Measurements from ENCODE around the gene TMEM242. TPM values are rescaled to one million over a fixed set of nuclear protein-coding genes. Genes with fewer than 3 reads are reported as not detected.

TMEM242 gene
- polyA plus RNA-seq, 2 of the 4 experiments (the other 2 are of a cell fraction), result 5.3 to 7.4 TPM

GRCh38 chr6:157335829-157336228 lies 12.5 kb upstream of the TMEM242 start (continued):
- TF ChIP-seq, protein P1, sequence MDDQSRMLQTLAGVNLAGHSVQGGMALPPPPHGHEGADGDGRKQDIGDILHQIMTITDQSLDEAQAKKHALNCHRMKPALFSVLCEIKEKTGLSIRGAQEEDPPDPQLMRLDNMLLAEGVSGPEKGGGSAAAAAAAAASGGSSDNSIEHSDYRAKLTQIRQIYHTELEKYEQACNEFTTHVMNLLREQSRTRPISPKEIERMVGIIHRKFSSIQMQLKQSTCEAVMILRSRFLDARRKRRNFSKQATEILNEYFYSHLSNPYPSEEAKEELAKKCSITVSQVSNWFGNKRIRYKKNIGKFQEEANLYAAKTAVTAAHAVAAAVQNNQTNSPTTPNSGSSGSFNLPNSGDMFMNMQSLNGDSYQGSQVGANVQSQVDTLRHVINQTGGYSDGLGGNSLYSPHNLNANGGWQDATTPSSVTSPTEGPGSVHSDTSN (IDR thresholded peaks at IDR 0.05), result no peak
- TF ChIP-seq POLR2A (IDR thresholded peaks at IDR 0.05; ENCODE audit: low read length) (no peak), MAX (IDR thresholded peaks at IDR 0.05) (no peak), RFX5 (IDR thresholded peaks at IDR 0.05) (no peak)

- WGBS (ENCODE audit: missing lambda C conversion rate), result 65% methylated on average over 3 of the region's 3 CpGs
- ChIA-PET CTCF (no interaction called here), POLR2A (no interaction called here)
- H3K4me2 ChIP-seq, result no peak overlapping the region
- TF ChIP-seq HES2 (IDR thresholded peaks at IDR 0.05) (no peak), ZC3H11A (IDR thresholded peaks at IDR 0.05) (no peak), CHD2 (IDR thresholded peaks at IDR 0.05; ENCODE audit: low read length, partially characterized antibody) (no peak), NPAS2 (CRISPR knock-in tag; IDR thresholded peaks at IDR 0.05; ENCODE audit: borderline replicate concordance) (no peak), FOSB (CRISPR knock-in tag; IDR thresholded peaks at IDR 0.05) (no peak), HOXA7 (CRISPR knock-in tag; IDR thresholded peaks at IDR 0.05) (no peak), MAX (IDR thresholded peaks at IDR 0.05) (no peak), ZSCAN20 (CRISPR knock-in tag; IDR thresholded peaks at IDR 0.05) (no peak), FOXS1 (CRISPR knock-in tag; IDR thresholded peaks at IDR 0.05) (no peak), MAFK (IDR thresholded peaks at IDR 0.05; ENCODE audit: partially characterized antibody) (no peak), MYC (IDR thresholded peaks at IDR 0.05; ENCODE audit: borderline replicate concordance, low read length) (no peak), CHD4 (IDR thresholded peaks at IDR 0.05; ENCODE audit: borderline replicate concordance) (no peak), EHF (CRISPR knock-in tag; IDR thresholded peaks at IDR 0.05) (no peak), HMGXB4 (CRISPR knock-in tag; IDR thresholded peaks at IDR 0.05; ENCODE audit: borderline replicate concordance) (no peak), HOXB5 (CRISPR knock-in tag; IDR thresholded peaks at IDR 0.05) (no peak)
- TF ChIP-seq, protein P2, sequence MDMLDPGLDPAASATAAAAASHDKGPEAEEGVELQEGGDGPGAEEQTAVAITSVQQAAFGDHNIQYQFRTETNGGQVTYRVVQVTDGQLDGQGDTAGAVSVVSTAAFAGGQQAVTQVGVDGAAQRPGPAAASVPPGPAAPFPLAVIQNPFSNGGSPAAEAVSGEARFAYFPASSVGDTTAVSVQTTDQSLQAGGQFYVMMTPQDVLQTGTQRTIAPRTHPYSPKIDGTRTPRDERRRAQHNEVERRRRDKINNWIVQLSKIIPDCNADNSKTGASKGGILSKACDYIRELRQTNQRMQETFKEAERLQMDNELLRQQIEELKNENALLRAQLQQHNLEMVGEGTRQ (IDR thresholded peaks at IDR 0.05), result no peak
- TF ChIP-seq, protein P3, sequence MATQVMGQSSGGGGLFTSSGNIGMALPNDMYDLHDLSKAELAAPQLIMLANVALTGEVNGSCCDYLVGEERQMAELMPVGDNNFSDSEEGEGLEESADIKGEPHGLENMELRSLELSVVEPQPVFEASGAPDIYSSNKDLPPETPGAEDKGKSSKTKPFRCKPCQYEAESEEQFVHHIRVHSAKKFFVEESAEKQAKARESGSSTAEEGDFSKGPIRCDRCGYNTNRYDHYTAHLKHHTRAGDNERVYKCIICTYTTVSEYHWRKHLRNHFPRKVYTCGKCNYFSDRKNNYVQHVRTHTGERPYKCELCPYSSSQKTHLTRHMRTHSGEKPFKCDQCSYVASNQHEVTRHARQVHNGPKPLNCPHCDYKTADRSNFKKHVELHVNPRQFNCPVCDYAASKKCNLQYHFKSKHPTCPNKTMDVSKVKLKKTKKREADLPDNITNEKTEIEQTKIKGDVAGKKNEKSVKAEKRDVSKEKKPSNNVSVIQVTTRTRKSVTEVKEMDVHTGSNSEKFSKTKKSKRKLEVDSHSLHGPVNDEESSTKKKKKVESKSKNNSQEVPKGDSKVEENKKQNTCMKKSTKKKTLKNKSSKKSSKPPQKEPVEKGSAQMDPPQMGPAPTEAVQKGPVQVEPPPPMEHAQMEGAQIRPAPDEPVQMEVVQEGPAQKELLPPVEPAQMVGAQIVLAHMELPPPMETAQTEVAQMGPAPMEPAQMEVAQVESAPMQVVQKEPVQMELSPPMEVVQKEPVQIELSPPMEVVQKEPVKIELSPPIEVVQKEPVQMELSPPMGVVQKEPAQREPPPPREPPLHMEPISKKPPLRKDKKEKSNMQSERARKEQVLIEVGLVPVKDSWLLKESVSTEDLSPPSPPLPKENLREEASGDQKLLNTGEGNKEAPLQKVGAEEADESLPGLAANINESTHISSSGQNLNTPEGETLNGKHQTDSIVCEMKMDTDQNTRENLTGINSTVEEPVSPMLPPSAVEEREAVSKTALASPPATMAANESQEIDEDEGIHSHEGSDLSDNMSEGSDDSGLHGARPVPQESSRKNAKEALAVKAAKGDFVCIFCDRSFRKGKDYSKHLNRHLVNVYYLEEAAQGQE (IDR thresholded peaks at IDR 0.05), result no peak
- TF ChIP-seq, protein P4, sequence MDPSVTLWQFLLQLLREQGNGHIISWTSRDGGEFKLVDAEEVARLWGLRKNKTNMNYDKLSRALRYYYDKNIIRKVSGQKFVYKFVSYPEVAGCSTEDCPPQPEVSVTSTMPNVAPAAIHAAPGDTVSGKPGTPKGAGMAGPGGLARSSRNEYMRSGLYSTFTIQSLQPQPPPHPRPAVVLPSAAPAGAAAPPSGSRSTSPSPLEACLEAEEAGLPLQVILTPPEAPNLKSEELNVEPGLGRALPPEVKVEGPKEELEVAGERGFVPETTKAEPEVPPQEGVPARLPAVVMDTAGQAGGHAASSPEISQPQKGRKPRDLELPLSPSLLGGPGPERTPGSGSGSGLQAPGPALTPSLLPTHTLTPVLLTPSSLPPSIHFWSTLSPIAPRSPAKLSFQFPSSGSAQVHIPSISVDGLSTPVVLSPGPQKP (IDR thresholded peaks at IDR 0.05; ENCODE audit: low read depth, low read length), result no peak
- ATAC-seq (no peak), FAIRE-seq (no peak), DNase-seq (ENCODE audit: low read depth in 1 of 2, low spot score in 1 of 2) (no peak)
- no peaks in the 10 kb centered on the region for H3K9me3 ChIP-seq
- H3K4me1 ChIP-seq, result no peaks in the 10 kb centered on the region
- no peak overlapping the region for H3K4me3 ChIP-seq
- H3K27ac ChIP-seq, result no peak overlapping the region
Measured at GRCh38 chr6:157333956-157334355, 10.6 kb upstream of the TMEM242 start.

All from A549 (cell line).